T47D (cell line): ENCODE results near the gene TELO2.

Source experiments
- DNase-seq, 2 experiments: peaks; one replicate each; pipeline versions ENCODE4 v3.0.0 to v3.0.0-alpha.2; 2011 to 2012; ENCODE audit warnings: low read depth in 1 of 2, low spot score in 1 of 2
- JUND ChIP-seq: IDR thresholded peaks from 2 replicates; pipeline ENCODE4 v1.6.1; 2012; ENCODE audit warnings: low read depth
- in situ Hi-C: cut with HindIII; loops from 2 replicates; pipeline ENCODE4 v1.10.0; 2016; ENCODE audit warnings: low sequenced_read_pairs, low pct_unique_long_range_greater_than_20kb

Gene TELO2

DNA sequence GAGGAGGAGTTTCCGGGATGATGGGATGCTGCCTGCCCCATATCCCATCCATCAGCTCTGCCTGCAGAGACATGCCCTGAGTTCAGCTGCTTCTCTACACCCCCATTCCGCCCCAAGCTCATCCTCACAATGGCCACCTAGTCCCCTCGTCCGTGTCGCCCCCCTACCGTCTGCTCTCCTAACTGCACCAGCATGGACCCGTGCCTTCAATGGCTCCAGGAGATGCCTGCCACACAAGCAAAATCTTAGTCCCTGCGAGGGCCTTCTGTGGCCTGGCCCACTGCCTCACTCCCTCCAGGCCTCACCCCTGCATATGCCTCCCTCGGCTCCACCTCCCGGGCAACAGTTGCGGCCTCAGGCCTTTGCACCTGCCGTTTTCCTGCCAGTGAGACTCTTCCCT, 1.8 kb upstream of the TELO2 start:
- peak in 1 of 2 experiments; percentile 24 for DNase-seq
- in situ Hi-C loops = no loop called here
- no peak for TF ChIP-seq JUND

DNA sequence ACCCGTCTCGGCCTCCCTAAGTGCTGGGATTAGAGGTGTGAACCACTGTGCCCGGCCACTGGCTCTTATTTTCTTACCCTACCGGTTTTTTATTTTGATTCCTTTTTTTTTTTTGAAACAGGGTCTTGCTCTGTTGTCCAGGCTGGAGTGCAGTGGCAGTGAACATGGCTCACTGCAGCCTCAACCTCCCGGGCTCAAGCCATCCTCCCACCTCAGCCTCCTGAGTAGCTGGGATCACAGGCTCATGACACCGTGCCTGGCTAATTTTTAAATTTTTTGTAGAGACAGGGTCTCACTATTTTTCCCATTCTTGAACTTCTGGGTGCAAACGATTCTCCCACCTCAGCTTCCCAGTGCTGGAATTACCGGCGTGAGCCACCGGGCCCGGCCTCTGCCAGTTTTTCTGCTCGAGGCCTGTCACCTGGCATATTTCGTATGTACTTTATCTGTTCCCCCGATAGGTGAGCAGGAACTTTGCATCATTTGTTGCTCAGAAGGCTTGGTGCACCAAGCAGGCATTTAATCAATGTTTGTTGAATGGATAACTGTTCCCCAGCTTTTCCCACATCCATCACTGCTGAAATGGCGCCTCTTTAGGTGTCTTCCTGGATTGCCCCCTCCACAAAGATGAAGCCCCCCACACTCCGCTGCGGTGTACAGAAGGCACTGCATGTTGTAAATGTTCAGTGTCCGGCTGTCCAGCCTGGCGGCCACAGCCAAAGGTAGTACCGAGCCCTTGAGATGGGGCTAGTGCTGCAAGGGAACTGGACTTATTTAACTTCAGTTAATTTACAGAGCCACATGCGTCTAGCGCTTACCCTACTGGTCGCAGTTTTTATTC, 858 bp upstream of the TELO2 start:
- in situ Hi-C loops = no loop called here
- peak in 1 of 2 experiments; percentile 15 for DNase-seq
- no peak for TF ChIP-seq JUND

DNA sequence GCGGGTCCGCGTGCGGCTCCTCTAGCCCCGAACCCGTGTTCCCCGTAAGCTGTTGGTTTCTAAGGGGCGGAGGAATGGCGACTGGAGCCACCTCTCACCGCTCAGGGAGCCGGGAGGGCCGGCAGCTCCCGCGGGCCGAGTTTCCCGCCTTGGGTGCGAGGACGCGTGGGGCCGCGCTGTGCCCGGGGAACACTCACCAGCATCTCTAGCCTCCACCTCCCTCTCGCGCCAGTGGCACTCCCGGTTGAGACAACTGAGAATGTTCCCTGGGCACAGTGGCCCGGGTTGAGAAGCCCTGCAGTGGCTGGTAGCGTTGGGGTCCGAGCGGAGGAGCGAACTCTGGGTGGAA, 560 bp downstream of the TELO2 start:
- in situ Hi-C loops = no loop called here
- TF ChIP-seq JUND = no peak
- DNase-seq = peak; percentile 28 to 30

DNA sequence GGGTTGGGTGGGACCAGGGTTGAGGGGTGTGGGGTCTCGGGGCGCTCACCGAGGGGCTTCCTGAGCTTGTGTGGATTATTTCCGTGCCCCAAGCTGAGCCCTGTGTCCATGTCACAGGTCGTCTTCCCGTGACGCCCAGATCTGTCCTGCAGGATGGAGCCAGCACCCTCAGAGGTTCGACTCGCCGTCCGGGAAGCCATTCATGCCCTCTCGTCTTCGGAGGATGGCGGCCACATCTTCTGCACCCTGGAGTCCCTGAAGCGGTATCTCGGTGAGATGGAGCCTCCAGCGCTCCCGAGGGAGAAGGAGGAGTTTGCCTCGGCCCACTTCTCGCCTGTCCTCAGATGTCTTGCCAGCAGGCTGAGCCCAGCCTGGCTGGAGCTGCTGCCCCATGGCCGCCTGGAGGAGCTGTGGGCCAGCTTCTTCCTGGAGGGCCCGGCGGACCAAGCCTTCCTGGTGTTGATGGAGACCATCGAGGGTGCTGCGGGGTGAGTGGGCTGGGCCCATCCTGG, 1.0 kb downstream of the TELO2 start:
- no peak for TF ChIP-seq JUND
- in situ Hi-C loops = no loop called here
- peak in 1 of 2 experiments; percentile 60 for DNase-seq

DNA sequence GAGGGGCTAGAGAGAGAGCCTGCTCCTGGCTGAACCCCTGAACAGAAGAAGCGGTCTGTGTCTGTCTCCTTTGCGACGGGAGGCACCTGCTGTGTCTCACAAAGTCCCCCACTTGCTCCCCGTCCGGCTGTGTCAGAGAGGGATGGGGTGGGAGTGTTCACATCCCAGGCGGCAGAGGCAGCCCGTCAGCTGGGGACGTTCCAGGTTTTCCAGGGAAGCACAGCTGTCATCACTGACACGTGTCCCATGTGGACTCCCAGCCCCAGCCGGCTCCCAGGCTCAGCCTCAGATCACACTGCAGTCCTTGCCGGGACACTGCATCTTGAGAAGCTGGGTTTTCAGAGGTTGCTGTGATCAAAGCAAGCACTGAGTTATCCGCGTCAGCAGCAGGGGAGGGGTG, 1.6 kb downstream of the TELO2 start:
- TF ChIP-seq JUND = no peak
- in situ Hi-C loops = no loop called here
- no peak for DNase-seq

DNA sequence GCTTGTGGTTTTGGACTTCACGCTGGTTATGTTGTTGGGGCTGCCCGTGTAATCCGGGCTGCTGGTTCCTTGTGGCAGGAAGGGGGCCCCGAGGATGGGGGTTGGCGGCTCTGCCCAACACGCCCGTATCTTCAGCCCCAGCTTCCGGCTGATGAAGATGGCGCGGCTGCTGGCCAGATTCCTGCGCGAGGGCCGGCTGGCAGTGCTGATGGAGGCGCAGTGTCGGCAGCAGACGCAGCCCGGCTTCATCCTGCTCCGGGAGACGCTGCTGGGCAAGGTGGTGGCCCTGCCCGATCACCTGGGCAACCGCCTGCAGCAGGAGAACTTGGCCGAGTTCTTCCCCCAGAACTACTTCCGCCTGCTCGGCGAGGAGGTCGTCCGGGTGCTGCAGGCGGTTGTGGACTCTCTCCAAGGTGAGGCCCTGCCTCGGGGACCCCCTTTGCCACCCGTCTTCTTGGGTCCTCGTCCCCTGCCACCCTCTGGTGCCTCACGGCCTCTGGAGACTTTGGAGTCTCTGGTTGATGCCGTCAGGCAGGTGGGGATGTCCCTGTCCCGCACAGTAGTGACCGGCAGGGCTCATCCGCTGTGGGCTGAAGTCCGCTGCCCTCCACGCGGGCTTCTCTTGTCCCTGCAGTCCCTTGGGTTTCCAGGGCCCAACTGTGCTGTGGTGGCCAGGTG, 2.2 kb downstream of the TELO2 start:
- in situ Hi-C loops = no loop called here
- DNase-seq = no peak
- no peak for TF ChIP-seq JUND

DNA sequence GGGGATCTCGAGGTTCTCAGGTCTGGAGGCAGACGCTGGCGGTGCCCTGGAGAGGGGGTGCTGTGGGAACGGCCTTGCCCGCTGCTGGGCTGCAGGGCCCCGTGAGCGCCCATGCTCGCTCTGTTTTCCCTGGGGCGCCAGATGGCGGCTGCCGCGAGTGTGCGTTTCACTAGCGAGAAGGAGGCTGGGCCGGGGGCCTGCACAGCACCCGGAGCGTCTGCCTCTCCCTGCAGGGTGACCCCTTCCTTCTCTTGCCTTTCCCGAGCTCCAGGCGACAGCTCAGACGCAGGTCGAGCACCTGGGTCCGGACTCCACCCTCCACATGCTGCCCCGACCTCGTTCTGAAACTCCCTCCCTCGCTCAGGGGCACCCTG, 2.7 kb downstream of the TELO2 start:
- in situ Hi-C loops = no loop called here
- no peak for DNase-seq
- no peak for TF ChIP-seq JUND

DNA sequence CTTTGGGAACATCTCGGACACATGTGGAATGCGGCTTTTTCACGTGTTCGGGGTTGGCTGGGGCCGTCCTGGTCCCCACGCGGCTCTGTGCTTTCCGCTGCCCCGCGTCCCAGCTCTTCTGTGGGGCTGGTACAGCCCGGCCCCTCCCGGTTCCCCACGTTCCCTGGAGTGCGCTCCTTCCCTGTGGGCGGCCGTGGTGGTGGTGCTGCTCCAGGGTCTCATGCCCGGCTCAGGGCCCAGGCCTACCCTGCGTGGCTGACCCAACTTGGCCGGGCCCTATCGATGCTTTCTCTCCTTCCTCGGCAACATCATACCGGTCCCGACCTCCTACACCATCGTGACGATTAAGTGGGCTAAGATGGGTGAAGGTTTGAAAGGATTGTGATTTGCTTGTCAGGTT, 3.3 kb downstream of the TELO2 start:
- TF ChIP-seq JUND = no peak
- in situ Hi-C loops = no loop called here
- no peak for DNase-seq

DNA sequence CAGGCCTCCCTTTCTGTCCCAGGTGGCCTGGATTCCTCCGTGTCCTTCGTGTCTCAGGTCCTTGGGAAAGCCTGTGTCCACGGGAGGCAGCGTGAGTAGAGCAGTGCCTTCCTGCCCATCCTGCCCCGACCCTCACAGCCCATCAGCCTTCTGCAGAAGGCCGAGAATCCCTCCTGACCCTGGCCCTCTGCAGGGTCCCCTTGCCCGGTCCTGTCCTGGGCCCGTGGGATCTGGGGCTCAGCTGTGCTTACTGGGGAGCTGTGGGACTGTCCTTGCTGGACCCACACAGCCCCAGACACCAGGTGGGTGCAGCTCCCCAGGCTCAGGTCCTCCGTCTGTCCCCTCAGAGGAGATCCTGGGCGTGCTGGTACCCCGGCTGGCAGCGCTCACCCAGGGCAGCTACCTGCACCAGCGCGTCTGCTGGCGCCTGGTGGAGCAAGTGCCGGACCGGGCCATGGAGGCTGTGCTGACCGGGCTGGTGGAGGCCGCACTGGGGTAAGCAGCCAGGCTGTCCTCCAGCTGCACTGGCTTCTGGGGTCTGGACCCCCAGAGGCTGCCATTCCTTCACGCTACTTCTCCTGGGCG, 3.9 kb downstream of the TELO2 start:
- in situ Hi-C loops = no loop called here
- TF ChIP-seq JUND = no peak
- no peak for DNase-seq

DNA sequence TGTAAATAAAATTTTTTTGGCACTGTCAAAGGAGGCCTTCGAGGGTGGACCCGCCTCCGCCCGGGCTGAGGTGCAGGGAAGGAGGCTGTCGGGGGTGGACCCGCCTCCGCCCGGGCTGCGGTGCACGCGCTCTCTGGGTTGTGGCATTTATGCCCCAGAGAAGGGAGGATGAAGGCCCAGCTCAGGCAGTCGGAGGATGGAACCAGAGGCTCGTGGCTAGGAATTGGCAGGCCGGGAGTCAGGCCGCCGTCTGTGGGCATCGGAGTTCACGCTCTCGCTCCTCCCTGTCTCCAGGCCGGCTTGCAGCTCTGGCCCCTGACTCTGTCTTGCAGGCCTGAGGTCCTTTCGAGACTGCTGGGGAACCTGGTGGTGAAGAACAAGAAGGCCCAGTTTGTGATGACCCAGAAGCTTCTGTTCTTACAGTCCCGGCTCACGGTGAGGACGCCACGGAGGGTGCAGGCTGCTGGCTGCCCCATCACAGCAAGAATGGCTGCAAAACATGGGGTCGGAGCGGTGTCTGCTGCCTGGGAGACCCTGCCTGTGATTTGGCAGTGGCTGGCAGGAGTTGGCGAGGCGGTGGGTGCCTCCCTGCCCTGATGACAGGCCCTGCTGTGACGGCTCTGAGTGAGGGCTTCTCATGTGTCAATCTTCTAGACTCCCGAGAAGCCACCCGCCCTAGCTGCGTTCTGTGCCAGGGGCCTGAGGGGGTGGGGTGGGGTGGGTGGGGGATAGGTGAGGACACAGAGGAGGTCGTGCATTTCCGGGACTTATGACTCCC, 5.9 kb downstream of the TELO2 start:
- TF ChIP-seq JUND = no peak
- in situ Hi-C loops = no loop called here
- DNase-seq = no peak

DNA sequence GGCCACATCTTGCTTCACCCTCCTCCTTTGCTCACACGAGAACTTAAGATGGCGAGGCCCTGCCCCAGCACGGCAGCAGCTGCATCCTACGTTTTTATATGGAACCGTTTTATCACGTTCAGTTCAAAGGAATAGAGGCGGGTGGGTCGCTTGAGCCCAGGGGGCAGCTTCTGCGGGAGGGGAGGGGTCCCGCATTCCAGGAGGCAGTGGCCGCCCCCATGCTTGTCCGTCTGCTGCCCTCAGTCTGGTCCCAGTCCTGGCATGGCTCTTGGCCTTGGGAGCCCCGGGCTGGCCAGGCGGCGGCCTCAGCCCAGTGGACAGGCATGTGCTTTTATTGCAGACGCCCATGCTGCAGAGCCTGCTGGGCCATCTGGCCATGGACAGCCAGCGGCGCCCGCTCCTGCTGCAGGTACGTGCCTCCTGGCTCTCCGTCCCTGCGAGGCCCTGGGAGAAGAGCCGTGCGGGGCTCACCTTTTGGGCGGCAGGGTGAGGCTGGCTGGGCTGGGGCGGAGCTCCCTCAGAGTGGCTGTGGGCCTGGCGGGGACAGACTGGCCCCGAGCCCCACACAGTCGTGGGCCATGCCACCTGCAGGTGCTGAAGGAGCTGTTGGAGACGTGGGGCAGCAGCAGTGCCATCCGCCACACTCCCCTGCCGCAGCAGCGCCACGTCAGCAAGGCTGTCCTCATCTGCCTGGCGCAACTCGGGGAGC, 6.8 kb downstream of the TELO2 start:
- in situ Hi-C loops = no loop called here
- TF ChIP-seq JUND = no peak
- no peak for DNase-seq

DNA sequence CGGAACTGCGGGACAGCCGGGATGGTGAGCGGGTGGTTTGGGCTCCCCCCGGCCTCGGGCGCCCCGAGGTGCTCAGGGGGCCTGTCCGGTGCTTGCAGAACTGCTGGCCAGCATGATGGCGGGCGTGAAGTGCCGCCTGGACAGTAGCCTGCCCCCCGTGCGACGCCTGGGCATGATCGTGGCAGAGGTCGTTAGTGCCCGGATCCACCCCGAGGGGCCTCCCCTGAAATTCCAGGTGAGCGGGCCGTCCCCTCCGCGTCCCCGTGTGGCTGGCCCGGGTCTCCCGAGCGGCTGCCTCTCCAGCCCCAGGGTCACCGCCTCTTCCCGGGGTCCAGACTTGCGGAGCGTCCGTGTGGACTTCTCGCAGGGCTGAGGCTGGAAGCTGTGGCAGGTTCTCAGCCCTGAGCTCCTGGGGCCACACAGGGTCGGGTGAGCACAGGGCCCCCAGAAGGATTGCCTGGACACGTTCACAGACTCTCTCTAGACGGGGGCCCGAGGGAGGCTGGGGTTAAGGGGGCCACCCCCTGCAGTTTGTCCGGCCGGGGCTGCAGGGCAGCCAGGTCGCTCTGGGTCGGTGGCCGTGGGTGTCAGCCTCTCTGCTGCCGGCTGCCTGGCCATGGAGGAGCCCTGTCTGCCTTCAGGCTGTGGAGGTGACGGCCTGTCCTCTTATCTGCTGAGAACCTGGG, 7.4 kb downstream of the TELO2 start:
- in situ Hi-C loops = no loop called here
- TF ChIP-seq JUND = no peak
- no peak for DNase-seq
